Thymus (tissue), 11 donors: Measurements from ENCODE around the gene KRT6B. TPM values are rescaled to one million over a fixed set of nuclear protein-coding genes. Genes with fewer than 3 reads are reported as not detected.

Experiments used
- DNase-seq, 9 donors: peaks; one replicate each; pipeline ENCODE4 v3.0.0-alpha.2; 2013; ENCODE audit warnings: low spot score in 9 of 9, low read depth in 6 of 9, missing footprints in 1 of 9
- H3K27ac ChIP-seq, 2 donors: one replicate each; pipeline ENCODE4 v1.5.1; 2013; ENCODE audit warnings: control low read depth in 1 of 2, low read depth in 1 of 2, low read length in 1 of 2, mild to moderate bottlenecking in 1 of 2, moderate library complexity in 1 of 2
- H3K27me3 ChIP-seq, 2 donors: one replicate each; pipeline ENCODE4 v1.5.1; 2013; ENCODE audit warnings: low read length in 1 of 2; ENCODE audit not compliant: control insufficient read depth in 2 of 2, insufficient read depth in 1 of 2
- H3K36me3 ChIP-seq, 2 donors: one replicate each; pipeline ENCODE4 v1.5.1; 2013; ENCODE audit warnings: low read length in 1 of 2, mild to moderate bottlenecking in 1 of 2, moderate library complexity in 1 of 2; ENCODE audit not compliant: control insufficient read depth in 2 of 2, insufficient read depth in 2 of 2
- H3K4me1 ChIP-seq, 2 donors: one replicate each; pipeline ENCODE4 v1.5.1; 2013; ENCODE audit warnings: low read length in 2 of 2; ENCODE audit not compliant: control insufficient read depth in 2 of 2, insufficient read depth in 2 of 2
- H3K4me3 ChIP-seq, 2 donors: one replicate each; pipeline ENCODE4 v1.5.1; 2013; ENCODE audit warnings: low read length in 2 of 2, control low read depth in 1 of 2, mild to moderate bottlenecking in 1 of 2
- H3K9me3 ChIP-seq, 2 donors: one replicate each; pipeline ENCODE4 v1.5.1; 2013; ENCODE audit warnings: low read length in 1 of 2, mild to moderate bottlenecking in 1 of 2; ENCODE audit not compliant: control insufficient read depth in 2 of 2, insufficient read depth in 1 of 2
- WGBS: extraction: QIAGEN DNeasy Blood & Tissue Kit; methylation state at CpG from one replicate; pipeline ENCODE4 v1.1.7; 2013; 5-methylcytosine and 5-hydroxymethylcytosine counted together
- polyA plus RNA-seq: library from polyadenylated mRNA; stranded (reverse); fragments of 200-250 nt; gene quantifications from one replicate; pipeline ENCODE4 v1.2.3, GENCODE V29; 2013
- total RNA-seq: library from RNA; stranded (reverse); fragments of 120-200 nt; gene quantifications from one replicate; pipeline ENCODE4 v1.2.4, GENCODE V29; 2013
- donor health status: healthy.

KRT6B gene
- total and polyA plus RNA-seq, 2 donors = 0.61 to 30.7 TPM

GRCh38 chr12:52480073-52480472 lies 28.1 kb upstream of the KRT6B start:
- Histone ChIP-seq H3K4me3 (no peak overlapping the region), H3K27ac (no peak overlapping the region), H3K36me3 (no peaks in the 10 kb centered on the region), H3K9me3 (no peaks in the 10 kb centered on the region), H3K27me3 (no peaks in the 10 kb centered on the region), H3K4me1 (no peaks in the 10 kb centered on the region)
- no peak for DNase-seq
- 66% methylated on average over 3 of the region's 3 CpGs for WGBS

GRCh38 chr12:52477651-52478050 lies 25.7 kb upstream of the KRT6B start:
- Histone ChIP-seq H3K9me3 (no peaks in the 10 kb centered on the region), H3K27ac (no peak overlapping the region), H3K27me3 (no peaks in the 10 kb centered on the region), H3K36me3 (no peaks in the 10 kb centered on the region), H3K4me1 (no peaks in the 10 kb centered on the region), H3K4me3 (no peak overlapping the region)
- no peak for DNase-seq
- 67% methylated on average over 2 of the region's 2 CpGs for WGBS

- Histone ChIP-seq H3K27ac (no peak overlapping the region), H3K27me3 (no peaks in the 10 kb centered on the region)
Observed at GRCh38 chr12:52474212-52474611, 22.3 kb upstream of the KRT6B start.

GRCh38 chr12:52473768-52474167 lies 21.8 kb upstream of the KRT6B start, which contains the start of gene KRT6C:
Gene KRT6C (minus strand): TSS chr12:52473805. CDS start chr12:52473737, 68 bp downstream.
- H3K27me3 ChIP-seq = no peaks in the 10 kb centered on the region
- no peaks in the 10 kb centered on the region for H3K36me3 ChIP-seq
- no peaks in the 10 kb centered on the region for H3K4me1 ChIP-seq
- WGBS = 90% methylated on average over 4 of the region's 4 CpGs
- no peaks in the 10 kb centered on the region for H3K9me3 ChIP-seq
- no peak within 1 kb of the TSS for H3K27ac ChIP-seq
- no peak for DNase-seq
- H3K4me3 ChIP-seq = no peak within 1 kb of the TSS

More at GRCh38 chr12:52474212-52474611, 22.3 kb upstream of the KRT6B start:
- no peaks in the 10 kb centered on the region for H3K36me3 ChIP-seq
- 98% methylated on average over 2 of the region's 2 CpGs for whole genome bisulfite sequencing
- DNase-seq = no peak
- no peaks in the 10 kb centered on the region for H3K4me1 ChIP-seq
- H3K9me3 ChIP-seq = no peaks in the 10 kb centered on the region
- no peak overlapping the region for H3K4me3 ChIP-seq

GRCh38 chr12:52469853-52470252 lies 17.9 kb upstream of the KRT6B start:
- Histone ChIP-seq H3K27me3 (no peaks in the 10 kb centered on the region), H3K36me3 (no peaks in the 10 kb centered on the region), H3K27ac (no peak overlapping the region), H3K4me3 (no peak overlapping the region), H3K4me1 (no peaks in the 10 kb centered on the region), H3K9me3 (no peaks in the 10 kb centered on the region)
- no peak for DNase-seq
- 89% methylated on average over 4 of the region's 4 CpGs for WGBS

GRCh38 chr12:52464897-52465296 lies 13.0 kb upstream of the KRT6B start:
- 60% methylated on average over 2 of the region's 2 CpGs for WGBS
- H3K4me1 ChIP-seq = no peaks in the 10 kb centered on the region
- no peaks in the 10 kb centered on the region for H3K9me3 ChIP-seq
- H3K27me3 ChIP-seq = no peaks in the 10 kb centered on the region
- no peak overlapping the region for H3K27ac ChIP-seq
- DNase-seq = no peak
- no peak overlapping the region for H3K4me3 ChIP-seq
- no peaks in the 10 kb centered on the region for H3K36me3 ChIP-seq

- Histone ChIP-seq H3K27ac (no peak overlapping the region), H3K4me3 (no peak overlapping the region), H3K9me3 (no peaks in the 10 kb centered on the region), H3K4me1 (no peaks in the 10 kb centered on the region), H3K27me3 (no peaks in the 10 kb centered on the region), H3K36me3 (no peaks in the 10 kb centered on the region)
- 82% methylated on average over 5 of the region's 5 CpGs for WGBS
- DNase-seq = no peak
Observed at GRCh38 chr12:52461693-52462092, 9.7 kb upstream of the KRT6B start.

GRCh38 chr12:52458861-52459260 lies 6.9 kb upstream of the KRT6B start:
- Histone ChIP-seq H3K4me3 (no peak overlapping the region), H3K4me1 (no peaks in the 10 kb centered on the region), H3K27ac (no peak overlapping the region), H3K9me3 (no peaks in the 10 kb centered on the region), H3K27me3 (no peaks in the 10 kb centered on the region), H3K36me3 (no peaks in the 10 kb centered on the region)
- 96% methylated on average over 5 of the region's 5 CpGs for WGBS
- no peak for DNase-seq

GRCh38 chr12:52455821-52456220 lies 3.9 kb upstream of the KRT6B start:
- DNase-seq = no peak

More at GRCh38 chr12:52455821-52456220, 3.9 kb upstream of the KRT6B start:
- Histone ChIP-seq H3K27ac (no peak overlapping the region), H3K4me1 (no peaks in the 10 kb centered on the region), H3K9me3 (no peaks in the 10 kb centered on the region), H3K4me3 (no peak overlapping the region), H3K36me3 (no peaks in the 10 kb centered on the region), H3K27me3 (no peaks in the 10 kb centered on the region)
- 88% methylated on average over 1 of the region's 1 CpG for WGBS
